CD14-positive monocyte (primary cell): ENCODE results near the gene TOP2B. TPM values are rescaled to one million over a fixed set of nuclear protein-coding genes. Genes with fewer than 3 reads are reported as not detected.
A peak's percentile ranks its signal among the peaks of the same experiment; 100 is the strongest.

Experiments
- DNase-seq, 3 donors: peaks; one replicate each; pipeline ENCODE4 v3.0.0-alpha.2; 2011 to 2022
- H2AFZ ChIP-seq: 2 replicates; pipeline ENCODE4 v1.6.0; 2012; ENCODE audit warnings: mild to moderate bottlenecking, low read depth, low read length, inconsistent platforms; ENCODE audit not compliant: insufficient read depth, poor library complexity, severe bottlenecking
- H3K27ac ChIP-seq, 2 donors: 1 replicate in 1 of 2; 2 replicates in 1 of 2; pipeline ENCODE4 v1.5.1; 2012 to 2013; ENCODE audit warnings: low read length in 2 of 2, control low read depth in 1 of 2, inconsistent platforms in 1 of 2, low read depth in 1 of 2, mild to moderate bottlenecking in 1 of 2
- H3K27me3 ChIP-seq, 2 donors: one replicate each; pipeline versions ENCODE4 v1.6.0 to v1.6.1; 2011 to 2013; ENCODE audit warnings: low read length in 2 of 2; ENCODE audit not compliant: control insufficient read depth in 2 of 2, insufficient read depth in 2 of 2
- H3K36me3 ChIP-seq, 2 donors: replicated peaks in 1 of 2; 1 replicate in 1 of 2; 2 replicates in 1 of 2; pipeline versions ENCODE4 v1.5.1 to v1.6.1; 2012 to 2013; ENCODE audit warnings: low read length in 2 of 2, control low read depth in 1 of 2, inconsistent platforms in 1 of 2, mild to moderate bottlenecking in 1 of 2; ENCODE audit not compliant: insufficient read depth in 2 of 2, control insufficient read depth in 1 of 2
- H3K4me1 ChIP-seq, 2 donors: 1 replicate in 1 of 2; 2 replicates in 1 of 2; pipeline versions ENCODE4 v1.5.1 to v1.6.1; 2012 to 2013; ENCODE audit warnings: low read length in 2 of 2, control low read depth in 1 of 2, inconsistent platforms in 1 of 2, mild to moderate bottlenecking in 1 of 2, moderate library complexity in 1 of 2; ENCODE audit not compliant: insufficient read depth in 2 of 2, control insufficient read depth in 1 of 2
- H3K4me2 ChIP-seq: replicated peaks from 2 replicates; pipeline ENCODE3; 2012; ENCODE audit warnings: low read length, moderate library complexity, mild to moderate bottlenecking; ENCODE audit not compliant: poor library complexity, severe bottlenecking; ENCODE audit errors: extremely low read depth
- H3K4me3 ChIP-seq, 3 experiments: fragments of 200-600 bp in 1 of 3; sonication (generic) in 1 of 3; replicated peaks in 1 of 3; 1 replicate in 2 of 3; 2 replicates in 1 of 3; pipeline ENCODE4 v1.5.1; 2011 to 2013; ENCODE audit warnings: low read length in 3 of 3, mild to moderate bottlenecking in 3 of 3, control low read depth in 2 of 3, low read depth in 2 of 3, inconsistent platforms in 1 of 3, moderate library complexity in 1 of 3
- H3K79me2 ChIP-seq: 2 replicates; pipeline ENCODE4 v1.6.0; 2012; ENCODE audit warnings: mild to moderate bottlenecking, control low read depth, inconsistent platforms, low read length, moderate library complexity; ENCODE audit not compliant: insufficient read depth
- H3K9ac ChIP-seq: 2 replicates; pipeline ENCODE4 v1.6.0; 2017; ENCODE audit warnings: low read length, mild to moderate bottlenecking; ENCODE audit not compliant: insufficient read depth, poor library complexity, severe bottlenecking
- H3K9me3 ChIP-seq, 2 donors: replicated peaks in 1 of 2; 1 replicate in 1 of 2; 2 replicates in 1 of 2; pipeline versions ENCODE4 v1.5.1 to v1.6.1; 2012 to 2013; ENCODE audit warnings: low read length in 2 of 2, control low read depth in 1 of 2; ENCODE audit not compliant: control insufficient read depth in 1 of 2, insufficient read depth in 1 of 2
- H4K20me1 ChIP-seq: 2 replicates; pipeline ENCODE4 v1.6.0; 2012; ENCODE audit warnings: mild to moderate bottlenecking, low read length, control low read depth, moderate library complexity; ENCODE audit not compliant: insufficient read depth
- H3K27ac Mint-ChIP-seq, 7 donors: one replicate each; pipeline ENCODE4 v1.8.0; 2020; ENCODE audit warnings: mild to moderate bottlenecking in 7 of 7, mixed read lengths in 7 of 7, moderate library complexity in 6 of 7, inconsistent platforms in 2 of 7
- H3K27me3 Mint-ChIP-seq, 3 donors: one replicate each; pipeline ENCODE4 v1.8.0; 2021 to 2022; ENCODE audit warnings: low read depth in 3 of 3, mild to moderate bottlenecking in 3 of 3, mixed read lengths in 3 of 3, moderate library complexity in 3 of 3, inconsistent platforms in 1 of 3
- H3K36me3 Mint-ChIP-seq, 2 donors: one replicate each; pipeline ENCODE4 v1.8.0; 2020; ENCODE audit warnings: mixed read lengths in 2 of 2, inconsistent platforms in 1 of 2, mild to moderate bottlenecking in 1 of 2
- H3K4me1 Mint-ChIP-seq: one replicate; pipeline ENCODE4 v1.8.0; 2020; ENCODE audit warnings: mild to moderate bottlenecking, mixed read lengths
- H3K4me3 Mint-ChIP-seq, 2 donors: one replicate each; pipeline ENCODE4 v1.8.0; 2020; ENCODE audit warnings: mild to moderate bottlenecking in 2 of 2, mixed read lengths in 2 of 2, moderate library complexity in 1 of 2
- H3K9me3 Mint-ChIP-seq, 7 donors: one replicate each; pipeline ENCODE4 v1.8.0; 2020 to 2022; ENCODE audit warnings: mixed read lengths in 7 of 7, mild to moderate bottlenecking in 6 of 7, moderate library complexity in 6 of 7, inconsistent platforms in 2 of 7
- WGBS: methylation state at CpG from one replicate; pipeline ENCODE4 v1.1.5; 2013; ENCODE audit warnings: missing lambda C conversion rate; ENCODE audit not compliant: insufficient coverage; 5-methylcytosine and 5-hydroxymethylcytosine counted together
- intact Hi-C, 2 donors: fragments of 100-400 bp; cut with micrococcal nuclease; formaldehyde crosslinking; loops; one replicate each; pipeline versions ENCODE4 v1.15.0 to v1.15.1; 2023
- polyA plus RNA-seq, 3 donors: library from polyadenylated mRNA; depleted of rRNA in 1 of 3; unstranded in 2 of 3; stranded (reverse) in 1 of 3; fragments of 300-500 nt in 2 of 3; fragments of >200 nt in 1 of 3; fragmentation: Illumina TruSeq in 2 of 3; gene quantifications; 1 replicate in 2 of 3; 2 replicates in 1 of 3; pipeline ENCODE4 v1.2.3, GENCODE V29; 2012 to 2021
- TF ChIP-seq, protein P1 (sequence below): fragments of 200-600 bp; IDR thresholded peaks from one replicate; pipeline ENCODE4 v1.8.0; 2022; ENCODE audit warnings: antibody characterized with exemption, mild to moderate bottlenecking

TOP2B gene
- polyA plus RNA-seq, 3 donors: 21.4 to 27.0 (median 26.1) TPM

GRCh38 chr3:25673738-25674298 is 9.1 kb upstream of the TOP2B start:
- TF ChIP-seq, protein P1, sequence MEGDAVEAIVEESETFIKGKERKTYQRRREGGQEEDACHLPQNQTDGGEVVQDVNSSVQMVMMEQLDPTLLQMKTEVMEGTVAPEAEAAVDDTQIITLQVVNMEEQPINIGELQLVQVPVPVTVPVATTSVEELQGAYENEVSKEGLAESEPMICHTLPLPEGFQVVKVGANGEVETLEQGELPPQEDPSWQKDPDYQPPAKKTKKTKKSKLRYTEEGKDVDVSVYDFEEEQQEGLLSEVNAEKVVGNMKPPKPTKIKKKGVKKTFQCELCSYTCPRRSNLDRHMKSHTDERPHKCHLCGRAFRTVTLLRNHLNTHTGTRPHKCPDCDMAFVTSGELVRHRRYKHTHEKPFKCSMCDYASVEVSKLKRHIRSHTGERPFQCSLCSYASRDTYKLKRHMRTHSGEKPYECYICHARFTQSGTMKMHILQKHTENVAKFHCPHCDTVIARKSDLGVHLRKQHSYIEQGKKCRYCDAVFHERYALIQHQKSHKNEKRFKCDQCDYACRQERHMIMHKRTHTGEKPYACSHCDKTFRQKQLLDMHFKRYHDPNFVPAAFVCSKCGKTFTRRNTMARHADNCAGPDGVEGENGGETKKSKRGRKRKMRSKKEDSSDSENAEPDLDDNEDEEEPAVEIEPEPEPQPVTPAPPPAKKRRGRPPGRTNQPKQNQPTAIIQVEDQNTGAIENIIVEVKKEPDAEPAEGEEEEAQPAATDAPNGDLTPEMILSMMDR: no peak
- H3K9me3 Mint-ChIP-seq: peaks cover 2 to 15% (median 9%) of the 10 kb centered on the region in 7 donors
- no peaks in the 10 kb centered on the region for H3K79me2 ChIP-seq
- no peak overlapping the region for H3K4me3 Mint-ChIP-seq
- no peak overlapping the region for H3K27ac Mint-ChIP-seq
- H3K27me3 ChIP-seq: no peaks in the 10 kb centered on the region
- H3K4me3 ChIP-seq: no peak overlapping the region
- H4K20me1 ChIP-seq: no peaks in the 10 kb centered on the region
- H3K4me2 ChIP-seq: no peak overlapping the region
- no peak overlapping the region for H3K27ac ChIP-seq
- H2AFZ ChIP-seq: no peak overlapping the region
- no peak for DNase-seq
- H3K4me1 ChIP-seq: no peaks in the 10 kb centered on the region
- no peak overlapping the region for H3K9ac ChIP-seq
- intact Hi-C loops: no loop called here
- no peaks in the 10 kb centered on the region for H3K36me3 Mint-ChIP-seq
- H3K27me3 Mint-ChIP-seq: no peaks in the 10 kb centered on the region
- peaks cover 0 to 16% of the 10 kb centered on the region in 2 donors for H3K9me3 ChIP-seq
- H3K4me1 Mint-ChIP-seq: peaks cover 4% of the 10 kb centered on the region
- H3K36me3 ChIP-seq: no peaks in the 10 kb centered on the region
- WGBS: 98% methylated on average over 7 of the region's 8 CpGs

DNA sequence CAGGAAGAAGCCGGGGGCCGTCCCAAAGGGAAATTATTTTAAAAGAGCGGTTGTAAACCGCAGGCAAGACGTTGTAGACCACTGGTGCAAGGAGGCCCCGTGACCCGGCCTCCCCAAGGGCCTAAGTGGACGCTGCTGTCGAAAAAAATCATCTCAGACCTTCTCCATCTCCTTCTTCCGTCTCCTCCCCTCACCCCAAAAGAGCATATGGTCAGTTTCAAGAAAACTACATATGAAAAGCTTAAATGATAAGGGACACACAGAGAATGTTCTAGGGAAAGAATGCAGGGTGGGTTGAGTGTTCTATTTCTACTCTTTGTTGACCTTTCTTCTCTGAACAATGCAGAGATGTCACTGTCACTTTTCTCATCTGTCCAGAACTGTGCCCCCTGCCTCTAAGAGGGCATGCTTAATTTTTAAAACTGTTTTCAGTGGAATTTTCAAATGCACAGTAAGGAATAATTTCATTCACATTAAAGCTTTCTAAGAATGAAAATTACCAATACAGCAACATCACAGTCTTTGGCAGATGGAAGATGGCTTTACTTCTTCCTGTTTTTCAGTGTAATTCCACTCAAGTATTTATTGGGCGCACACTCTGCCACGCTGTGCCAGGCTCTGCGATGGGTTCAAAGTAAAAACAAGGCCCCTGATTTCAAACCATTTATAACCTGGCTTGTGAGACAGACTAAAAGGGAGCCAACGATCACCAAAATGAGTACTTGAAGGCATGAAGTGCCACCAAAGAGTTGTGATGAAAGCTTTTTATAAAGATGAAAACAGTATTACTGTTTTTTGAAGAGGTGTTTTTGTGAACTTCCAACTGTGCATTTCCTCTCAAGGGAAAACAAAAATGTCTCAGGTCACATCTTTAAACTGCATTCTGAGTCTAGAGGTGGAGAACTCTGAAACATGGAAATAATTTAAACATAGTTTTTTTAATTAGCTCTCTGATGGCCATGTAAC is 891 bp upstream of the TOP2B start:
- H3K79me2 ChIP-seq: peaks cover 37% of the 10 kb centered on the region
- peak in 2 of 3 donors; percentile 37 to 55 for DNase-seq
- Mint-ChIP-seq H3K36me3 (no peaks in the 10 kb centered on the region), H3K27ac (peak overlapping the region; percentile 96 to 99 (median 99)), H3K4me1 (peaks cover 39% of the 10 kb centered on the region), H3K4me3 (peak overlapping the region; percentile 90 to 100), H3K9me3 (no peaks in the 10 kb centered on the region), H3K27me3 (no peaks in the 10 kb centered on the region)
- peak overlapping the region; percentile 86 for H2AFZ ChIP-seq
- H3K9ac ChIP-seq: peak overlapping the region; percentile 89
- peak overlapping the region; percentile 89 to 90 for H3K27ac ChIP-seq
- peaks cover 23 to 40% of the 10 kb centered on the region in 2 donors for H3K4me1 ChIP-seq
- peaks cover 27% of the 10 kb centered on the region for H4K20me1 ChIP-seq
- H3K4me3 ChIP-seq: peak overlapping the region; percentile 78 to 94 (median 88)
- H3K36me3 ChIP-seq: no peaks in the 10 kb centered on the region
- WGBS: 0% methylated on average over 7 of the region's 14 CpGs
- intact Hi-C loops: loop anchor here in 1 of 2 donors (5.0 to 10.0 kb wide), 2 partner anchors 117 to 1721 kb away; partner anchors contain the start of genes NGLY1 and NR1D2
- TF ChIP-seq, protein P1: no peak
- no peaks in the 10 kb centered on the region for H3K9me3 ChIP-seq
- peak overlapping the region; percentile 84 for H3K4me2 ChIP-seq
- H3K27me3 ChIP-seq: no peaks in the 10 kb centered on the region
